H1 (cell line): Measurements from ENCODE around the gene FBLIM1. TPM values are rescaled to one million over a fixed set of nuclear protein-coding genes. Genes with fewer than 3 reads are reported as not detected.

Experiments
- CTCF ChIA-PET: fragments of 300-600 bp; sonication (Branson Sonifier 250); formaldehyde crosslinking; loops from one replicate; lab custom pipeline; 2021; ENCODE audit not compliant: partially characterized antibody; lab: Charles Lee
- POLR2A ChIA-PET: fragments of 300-600 bp; sonication (Branson Sonifier 250); formaldehyde crosslinking; loops from one replicate; lab custom pipeline; 2021; ENCODE audit warnings: inconsistent platforms; ENCODE audit not compliant: partially characterized antibody; lab: Charles Lee
- DNase-seq, 2 experiments: peaks; one replicate each; pipeline versions ENCODE4 v3.0.0 to v3.0.0-alpha.2; 2010 to 2022; ENCODE audit warnings: low spot score in 2 of 2, low read depth in 1 of 2, mixed read lengths in 1 of 2
- FAIRE-seq: peaks from 2 replicates; lab custom pipeline; 2011; peaks lifted over from hg19 to GRCh38; lab: Jason Lieb, UNC
- H2AFZ ChIP-seq: 2 replicates; pipeline ENCODE4 v1.8.1; 2012; ENCODE audit warnings: low read length, inconsistent platforms
- H2AK5ac ChIP-seq: 2 replicates; pipeline ENCODE4 v1.6.1; 2013; ENCODE audit warnings: low read depth, low read length
- H2BK120ac ChIP-seq: replicated peaks from 2 replicates; pipeline ENCODE3; 2013; ENCODE audit warnings: low read depth, low read length, inconsistent platforms
- H2BK12ac ChIP-seq: 2 replicates; pipeline ENCODE4 v1.6.1; 2013; ENCODE audit warnings: low read depth, low read length
- H2BK15ac ChIP-seq: 2 replicates; pipeline ENCODE4 v1.6.1; 2013; ENCODE audit warnings: low read length
- H2BK20ac ChIP-seq: 2 replicates; pipeline ENCODE4 v1.6.1; 2013; ENCODE audit warnings: low read length
- H2BK5ac ChIP-seq: 2 replicates; pipeline ENCODE4 v1.6.1; 2013; ENCODE audit warnings: low read depth, low read length
- H3K14ac ChIP-seq: 2 replicates; pipeline ENCODE4 v1.6.1; 2013; ENCODE audit warnings: inconsistent platforms; ENCODE audit not compliant: insufficient read length
- H3K18ac ChIP-seq: 2 replicates; pipeline ENCODE4 v1.6.1; 2013; ENCODE audit warnings: low read length; ENCODE audit errors: extremely low read depth
- H3K23ac ChIP-seq: 2 replicates; pipeline ENCODE4 v1.6.1; 2013; ENCODE audit warnings: inconsistent platforms; ENCODE audit not compliant: insufficient read length
- H3K23me2 ChIP-seq: 2 replicates; pipeline ENCODE4 v1.6.1; 2013; ENCODE audit warnings: low read depth, low read length
- H3K27ac ChIP-seq: 2 replicates; pipeline ENCODE4 v1.6.1; 2011; ENCODE audit warnings: low read depth, low read length, inconsistent platforms
- H3K27me3 ChIP-seq, 4 experiments: replicated peaks in 1 of 4; 1 replicate in 1 of 4; 2 replicates in 3 of 4; pipeline versions ENCODE4 v1.6.1 to v1.8.1; 2011 to 2013; ENCODE audit warnings: low read length in 3 of 4, mild to moderate bottlenecking in 3 of 4, inconsistent platforms in 2 of 4, mixed read lengths in 2 of 4, moderate library complexity in 1 of 4; ENCODE audit not compliant: control insufficient read depth in 3 of 4, insufficient read depth in 3 of 4; ENCODE audit errors: extremely low read depth in 1 of 4
- H3K36me3 ChIP-seq, 4 experiments: 2 replicates each; pipeline versions ENCODE4 v1.6.1 to v1.8.1; 2011 to 2013; ENCODE audit warnings: mild to moderate bottlenecking in 4 of 4, low read length in 3 of 4, moderate library complexity in 2 of 4, control low read depth in 1 of 4, inconsistent platforms in 1 of 4; ENCODE audit not compliant: insufficient read depth in 4 of 4, control insufficient read depth in 2 of 4
- H3K4ac ChIP-seq: replicated peaks from 2 replicates; pipeline ENCODE3; 2013; ENCODE audit warnings: low read length, low read depth, mixed read lengths, inconsistent platforms; ENCODE audit not compliant: insufficient read length
- H3K4me1 ChIP-seq, 4 experiments: replicated peaks in 1 of 4; 1 replicate in 1 of 4; 2 replicates in 3 of 4; pipeline versions ENCODE4 v1.6.1 to v1.8.1; 2011 to 2013; ENCODE audit warnings: low read length in 3 of 4, inconsistent platforms in 2 of 4, mixed read lengths in 1 of 4; ENCODE audit not compliant: insufficient read depth in 4 of 4, control insufficient read depth in 3 of 4
- H3K4me2 ChIP-seq, 2 experiments: 2 replicates each; pipeline versions ENCODE4 v1.6.1 to v1.8.1; 2011 to 2013; ENCODE audit warnings: low read depth in 2 of 2, low read length in 2 of 2, control low read depth in 1 of 2, inconsistent platforms in 1 of 2, mild to moderate bottlenecking in 1 of 2; ENCODE audit not compliant: insufficient read depth in 1 of 2
- H3K4me3 ChIP-seq, 4 experiments: fragments of 200-600, 300-600 bp in 1 of 4; sonication (generic), shearing (Covaris generic), sonication (Bioruptor Twin) in 1 of 4; 2 replicates each; pipeline versions ENCODE4 v1.5.1 to v1.8.1; 2011 to 2016; ENCODE audit warnings: low read length in 4 of 4, low read depth in 3 of 4, control low read depth in 2 of 4, inconsistent platforms in 2 of 4, mild to moderate bottlenecking in 2 of 4, mixed read lengths in 1 of 4, moderate library complexity in 1 of 4; ENCODE audit not compliant: insufficient read depth in 2 of 4; ENCODE audit errors: extremely low read depth in 1 of 4
- H3K56ac ChIP-seq: replicated peaks from 2 replicates; pipeline ENCODE3; 2013; ENCODE audit warnings: low read depth, mild to moderate bottlenecking, mixed read lengths, low read length, inconsistent platforms; ENCODE audit not compliant: insufficient read length
- H3K79me1 ChIP-seq: 2 replicates; pipeline ENCODE4 v1.6.1; 2013; ENCODE audit warnings: low read depth, low read length, control low read depth
- H3K79me2 ChIP-seq, 2 experiments: 2 replicates each; pipeline versions ENCODE4 v1.6.1 to v1.8.1; 2012 to 2013; ENCODE audit warnings: low read length in 2 of 2, mild to moderate bottlenecking in 2 of 2, inconsistent platforms in 1 of 2; ENCODE audit not compliant: insufficient read depth in 2 of 2, control insufficient read depth in 1 of 2
- H3K9ac ChIP-seq, 4 experiments: replicated peaks in 1 of 4; 1 replicate in 1 of 4; 2 replicates in 3 of 4; pipeline versions ENCODE4 v1.6.1 to v1.8.1; 2011 to 2013; ENCODE audit warnings: low read depth in 3 of 4, low read length in 3 of 4, control low read depth in 2 of 4, mild to moderate bottlenecking in 2 of 4, moderate library complexity in 2 of 4, inconsistent platforms in 1 of 4; ENCODE audit errors: extremely low read depth in 1 of 4
- H3K9me3 ChIP-seq, 2 experiments: 2 replicates each; pipeline versions ENCODE4 v1.6.1 to v1.8.1; 2012 to 2013; ENCODE audit warnings: mild to moderate bottlenecking in 2 of 2, moderate library complexity in 2 of 2, control low read depth in 1 of 2, inconsistent platforms in 1 of 2, low read depth in 1 of 2, low read length in 1 of 2, mixed read lengths in 1 of 2; ENCODE audit not compliant: insufficient read depth in 2 of 2
- H4K20me1 ChIP-seq, 2 experiments: replicated peaks in 1 of 2; 2 replicates each; pipeline versions ENCODE3 to v1.8.1; 2011 to 2013; ENCODE audit warnings: inconsistent platforms in 2 of 2, low read length in 2 of 2, mild to moderate bottlenecking in 1 of 2; ENCODE audit not compliant: insufficient read depth in 2 of 2, control insufficient read depth in 1 of 2
- H4K5ac ChIP-seq: 2 replicates; pipeline ENCODE4 v1.6.1; 2013; ENCODE audit warnings: low read length, low read depth, mixed read lengths, inconsistent platforms; ENCODE audit not compliant: insufficient read length
- H4K8ac ChIP-seq: 2 replicates; pipeline ENCODE4 v1.8.0; 2013; ENCODE audit warnings: mild to moderate bottlenecking, moderate library complexity, low read length, inconsistent platforms; ENCODE audit not compliant: insufficient read depth; ENCODE audit errors: extremely low read depth
- H4K91ac ChIP-seq: replicated peaks from 2 replicates; pipeline ENCODE3; 2013; ENCODE audit warnings: low read length, mixed read lengths, inconsistent platforms; ENCODE audit not compliant: insufficient read length
- BRCA1 ChIP-seq: IDR thresholded peaks from 2 replicates; pipeline ENCODE4 v1.6.1; 2012; ENCODE audit warnings: low read depth, low read length, improper control_type of control experiment
- CBX8 ChIP-seq: fragments of 300-800, 300-1000 bp; sonication (generic); IDR thresholded peaks from 2 replicates; pipeline ENCODE4 v1.7.1; 2016; ENCODE audit warnings: low read depth, low read length, borderline replicate concordance
- CEBPB ChIP-seq: IDR thresholded peaks from 2 replicates; pipeline ENCODE4 v1.6.1; 2012; ENCODE audit warnings: low read depth, low read length
- EGR1 ChIP-seq: IDR thresholded peaks from 2 replicates; pipeline ENCODE4 v1.6.1; 2011; ENCODE audit warnings: low read depth, low read length, borderline replicate concordance
- EZH2 ChIP-seq: fragments of 200-600 bp; sonication (generic); IDR thresholded peaks from 2 replicates; pipeline ENCODE4 v1.7.1; 2012; ENCODE audit warnings: low read depth, mild to moderate bottlenecking, moderate library complexity, low read length, inconsistent platforms; ENCODE audit not compliant: severe bottlenecking
- NRF1 ChIP-seq: IDR thresholded peaks from 2 replicates; pipeline ENCODE4 v1.6.1; 2011; ENCODE audit warnings: mild to moderate bottlenecking, low read depth, low read length, improper control_type of control experiment
- PHF8 ChIP-seq: fragments of 200-600 bp; sonication (generic); conservative IDR thresholded peaks from 2 replicates; pipeline ENCODE4 v1.7.1; 2012; ENCODE audit warnings: low read depth, mild to moderate bottlenecking, inconsistent platforms, low read length, moderate library complexity
- SAP30 ChIP-seq: fragments of 300-600 bp; sonication (generic); IDR thresholded peaks from 2 replicates; pipeline ENCODE4 v1.7.1; 2012; ENCODE audit warnings: low read length, moderate library complexity, mild to moderate bottlenecking, inconsistent platforms; ENCODE audit not compliant: insufficient read depth, insufficient replicate concordance
- SIN3A ChIP-seq, 2 experiments: IDR thresholded peaks in 1 of 2; conservative IDR thresholded peaks in 1 of 2; 2 replicates each; pipeline ENCODE4 v1.6.1; 2011 to 2012; ENCODE audit warnings: low read length in 2 of 2, improper control_type of control experiment in 1 of 2, low read depth in 1 of 2, mild to moderate bottlenecking in 1 of 2
- SUZ12 ChIP-seq: fragments of 200-600 bp; sonication (generic); IDR thresholded peaks from 2 replicates; pipeline ENCODE4 v1.6.1; 2012; ENCODE audit warnings: mild to moderate bottlenecking, inconsistent platforms, low read length, moderate library complexity, mixed read lengths
- WGBS, 2 experiments: shearing (Covaris generic) in 1 of 2; methylation state at CpG; one replicate each; pipeline versions ENCODE4 v1.1.6 to v1.1.7; 2013 to 2015; ENCODE audit warnings: low lambda C conversion rate in 2 of 2, mixed read lengths in 2 of 2, inconsistent platforms in 1 of 2, low coverage in 1 of 2, missing lambda C conversion rate in 1 of 2; ENCODE audit not compliant: insufficient replicate concordance in 2 of 2, insufficient coverage in 1 of 2, insufficient read length in 1 of 2; ENCODE audit errors: extremely low coverage in 1 of 2, missing lambda C conversion rate in 1 of 2; 5-methylcytosine and 5-hydroxymethylcytosine counted together
- polyA plus RNA-seq, 7 experiments: library from polyadenylated mRNA; depleted of rRNA in 3 of 7; stranded (reverse) in 5 of 7; unstranded in 2 of 7; fragments of >200 nt in 5 of 7; fragments of 200-250 nt in 2 of 7; gene quantifications; 1 replicate in 5 of 7; 2 replicates in 1 of 7; 4 replicates in 1 of 7; pipeline versions ENCODE4 v1.2.1 to v1.2.3, GENCODE V29; 2011 to 2013; ENCODE audit warnings: missing spikeins in 2 of 7, mixed read lengths in 2 of 7
- total RNA-seq: library from RNA; stranded (reverse); fragmentation: NEBNext Ultra II Directional; extraction: Animal tissue kit (Norgen Biotek cat#: 25700); gene quantifications from 2 replicates; pipeline ENCODE4 v1.2.1, GENCODE V29; 2021
- TF ChIP-seq, protein P1 (sequence below), 3 experiments: IDR thresholded peaks; 1 replicate in 2 of 3; 2 replicates in 1 of 3; pipeline versions ENCODE4 v1.5.1 to v1.6.1; 2011; ENCODE audit warnings: low read length in 3 of 3, mild to moderate bottlenecking in 3 of 3, inconsistent platforms in 2 of 3, low read depth in 1 of 3, moderate library complexity in 1 of 3; ENCODE audit not compliant: insufficient read depth in 1 of 3; ENCODE audit errors: control extremely low read depth in 1 of 3

The FBLIM1 gene
- total and polyA plus RNA-seq, 2 of the 8 experiments (the other 6 are each of a cell fraction or from before 2014, with no cell fraction given): 66.6 to 66.7 TPM

- no peaks in the 10 kb centered on the region for H3K9me3 ChIP-seq
- DNase-seq (no peak), FAIRE-seq (no peak)
- H3K4me1 ChIP-seq: no peaks in the 10 kb centered on the region; a peak in 1 of 7 replicates
- H2BK20ac ChIP-seq: no peak overlapping the region
- no peak overlapping the region for H4K91ac ChIP-seq
- H3K4ac ChIP-seq: no peak overlapping the region
- no peaks in the 10 kb centered on the region for H3K79me2 ChIP-seq
- H2BK15ac ChIP-seq: no peak overlapping the region
- H3K23me2 ChIP-seq: no peaks in the 10 kb centered on the region
- no peak overlapping the region for H2AFZ ChIP-seq
- H3K56ac ChIP-seq: no peak overlapping the region
- no peak overlapping the region for H2AK5ac ChIP-seq
- H3K23ac ChIP-seq: no peak overlapping the region
- no peak overlapping the region for H2BK5ac ChIP-seq
- no peak overlapping the region for H4K5ac ChIP-seq
- no peaks in the 10 kb centered on the region for H3K79me1 ChIP-seq
- H4K20me1 ChIP-seq: peaks cover 2 to 6% of the 10 kb centered on the region in 2 experiments
- peaks cover 7 to 28% (median 14%) of the 10 kb centered on the region in 4 experiments; a peak in 6 of 8 replicates for H3K36me3 ChIP-seq
- CTCF ChIA-PET: interaction anchor here (2.9 to 5.4 kb wide), 2 partner anchors 10 kb away, joined by 15 to 35 read pairs; partner anchors contain the start of gene TMEM82
- H3K14ac ChIP-seq: no peak overlapping the region
- H4K8ac ChIP-seq: no peak overlapping the region
- no peak overlapping the region for H3K4me2 ChIP-seq
- POLR2A ChIA-PET: no interaction called here
- H2BK12ac ChIP-seq: no peak overlapping the region
- H3K4me3 ChIP-seq: no peak overlapping the region
- no peak overlapping the region for H2BK120ac ChIP-seq
- no peak overlapping the region for H3K18ac ChIP-seq
- no peaks in the 10 kb centered on the region for H3K27me3 ChIP-seq
- H3K9ac ChIP-seq: no peak overlapping the region
- 89% methylated on average over 11 of the region's 16 CpGs; no CpG with 5 or more reads in 1 of the 2 experiments for WGBS, 2 experiments
- no peak overlapping the region for H3K27ac ChIP-seq
- no peak for TF ChIP-seq SAP30
- TF ChIP-seq NRF1: no peak
- no peak for TF ChIP-seq SIN3A (conservative IDR thresholded peaks at IDR 0.05 in 1 of 2, IDR thresholded peaks at IDR 0.05 in 1 of 2; ENCODE audit: low read depth in 1 of 2, low read length in 2 of 2)
- TF ChIP-seq BRCA1: no peak
- TF ChIP-seq CEBPB: no peak
- no peak for TF ChIP-seq EGR1
- TF ChIP-seq, protein P1, sequence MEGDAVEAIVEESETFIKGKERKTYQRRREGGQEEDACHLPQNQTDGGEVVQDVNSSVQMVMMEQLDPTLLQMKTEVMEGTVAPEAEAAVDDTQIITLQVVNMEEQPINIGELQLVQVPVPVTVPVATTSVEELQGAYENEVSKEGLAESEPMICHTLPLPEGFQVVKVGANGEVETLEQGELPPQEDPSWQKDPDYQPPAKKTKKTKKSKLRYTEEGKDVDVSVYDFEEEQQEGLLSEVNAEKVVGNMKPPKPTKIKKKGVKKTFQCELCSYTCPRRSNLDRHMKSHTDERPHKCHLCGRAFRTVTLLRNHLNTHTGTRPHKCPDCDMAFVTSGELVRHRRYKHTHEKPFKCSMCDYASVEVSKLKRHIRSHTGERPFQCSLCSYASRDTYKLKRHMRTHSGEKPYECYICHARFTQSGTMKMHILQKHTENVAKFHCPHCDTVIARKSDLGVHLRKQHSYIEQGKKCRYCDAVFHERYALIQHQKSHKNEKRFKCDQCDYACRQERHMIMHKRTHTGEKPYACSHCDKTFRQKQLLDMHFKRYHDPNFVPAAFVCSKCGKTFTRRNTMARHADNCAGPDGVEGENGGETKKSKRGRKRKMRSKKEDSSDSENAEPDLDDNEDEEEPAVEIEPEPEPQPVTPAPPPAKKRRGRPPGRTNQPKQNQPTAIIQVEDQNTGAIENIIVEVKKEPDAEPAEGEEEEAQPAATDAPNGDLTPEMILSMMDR (IDR thresholded peaks at IDR 0.05; ENCODE audit: control extremely low read depth in 1 of 3, insufficient read depth in 1 of 3, low read depth in 1 of 3, low read length in 3 of 3): no peak
- no peak for TF ChIP-seq CBX8
- TF ChIP-seq EZH2: no peak
- TF ChIP-seq PHF8: no peak
- no peak for TF ChIP-seq SUZ12
Measured at GRCh38 chr1:15730423-15730822, 28.2 kb upstream of the FBLIM1 start.
